GM21447 (cell line): ENCODE measurements around the gene MMP19.

Experiments used
- ATAC-seq: cut with Tn5 transposase; IDR thresholded peaks from one replicate; pipeline ENCODE4 v1.9.1; 2021; ENCODE audit not compliant: unreplicated experiment

MMP19 gene

DNA sequence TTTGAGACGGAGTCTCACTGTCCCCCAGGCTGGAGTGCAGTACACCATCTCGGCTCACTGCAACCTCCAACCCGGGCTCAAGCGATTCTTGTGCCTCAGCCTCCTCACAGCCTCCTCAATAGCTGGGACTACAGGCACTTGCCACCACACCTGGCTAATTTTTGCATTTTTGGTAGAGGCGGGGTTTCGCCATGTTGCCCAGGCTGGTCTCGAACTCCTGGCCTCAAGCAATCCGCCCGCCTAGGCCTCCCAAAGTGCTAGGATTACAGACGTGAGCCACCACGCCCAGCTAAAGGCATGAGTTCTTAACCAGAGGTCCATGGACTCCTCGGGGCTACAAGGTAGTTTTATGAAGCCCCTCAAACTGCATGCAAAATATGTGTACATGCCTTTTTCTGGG lies 27.3 kb downstream of the MMP19 start:
- no peak for ATAC-seq

DNA sequence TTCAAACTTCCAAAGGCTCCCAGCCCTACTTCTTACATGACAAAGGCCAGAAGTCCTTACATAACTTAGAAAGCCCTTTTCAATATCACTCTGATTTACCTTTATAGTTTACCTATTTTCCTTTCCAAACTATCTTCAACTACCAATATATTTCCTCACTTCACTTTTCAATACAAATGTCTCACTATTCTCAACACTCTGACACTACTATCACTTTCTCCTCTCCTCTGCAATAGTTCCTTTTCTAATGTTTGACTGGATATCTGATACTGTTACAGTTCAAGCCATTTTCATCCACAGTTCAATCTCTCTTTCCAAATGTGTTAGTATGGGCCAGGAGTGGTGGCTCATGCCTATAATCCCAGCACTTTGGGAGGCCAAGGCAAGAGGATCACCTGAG lies 28.5 kb downstream of the MMP19 start:
- ATAC-seq = no peak

DNA sequence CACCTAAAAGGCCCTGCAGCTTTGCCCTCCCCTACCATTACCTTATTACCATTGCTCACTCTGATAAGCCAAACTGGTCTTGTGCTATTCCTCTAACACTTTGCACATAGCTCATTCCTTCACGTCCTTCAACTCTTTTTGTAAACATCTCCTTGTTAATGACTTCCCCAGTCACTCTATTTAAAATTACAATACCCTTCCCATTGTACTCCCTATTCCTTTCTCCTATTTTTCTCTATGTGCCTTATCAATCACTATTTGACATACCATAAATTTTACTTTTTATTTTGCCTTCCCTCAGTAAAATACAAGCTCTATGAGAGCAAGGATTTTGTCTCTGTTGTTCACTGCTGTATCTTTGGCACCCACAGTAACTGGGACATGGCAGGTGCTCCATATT lies 30.6 kb downstream of the MMP19 start:
- ATAC-seq = no peak

DNA sequence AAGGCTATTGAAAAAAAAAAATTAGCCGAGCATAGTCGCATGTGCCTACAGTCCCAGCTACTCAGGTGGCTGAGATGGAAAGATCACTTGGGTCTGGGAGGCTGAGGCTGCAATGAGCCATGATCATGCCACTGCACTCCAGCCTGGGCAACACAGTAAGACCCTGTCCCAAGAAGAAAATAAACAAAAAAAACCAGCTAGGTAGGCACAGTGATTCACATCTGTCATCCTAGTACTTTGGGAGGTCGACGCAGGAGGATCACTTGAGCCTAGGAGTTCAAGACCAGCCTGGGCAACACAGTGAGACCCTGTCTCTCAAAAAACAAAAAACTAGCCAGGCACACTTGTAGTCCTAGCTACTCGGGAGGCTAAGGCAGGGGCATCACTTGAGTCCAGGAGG lies 33.5 kb downstream of the MMP19 start:
- no peak for ATAC-seq

DNA sequence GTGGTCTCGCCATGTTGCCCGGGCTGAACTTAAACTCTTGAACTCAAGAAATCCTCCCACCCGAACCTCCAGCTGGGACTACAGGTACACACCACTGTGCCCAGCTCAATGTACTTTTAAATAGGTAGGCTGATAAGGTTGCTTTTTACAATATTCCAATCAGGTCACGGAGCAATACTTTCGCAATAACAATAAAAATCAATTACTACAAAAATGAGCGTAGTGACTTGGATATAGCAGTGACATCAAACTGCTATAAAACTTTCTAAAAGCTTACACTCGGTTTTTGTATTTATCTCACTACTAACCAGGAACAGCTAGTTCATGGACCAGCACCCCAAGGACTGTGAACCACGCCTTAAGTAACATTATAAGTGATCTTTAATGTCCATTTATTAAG lies 35.8 kb downstream of the MMP19 start:
- no peak for ATAC-seq

DNA sequence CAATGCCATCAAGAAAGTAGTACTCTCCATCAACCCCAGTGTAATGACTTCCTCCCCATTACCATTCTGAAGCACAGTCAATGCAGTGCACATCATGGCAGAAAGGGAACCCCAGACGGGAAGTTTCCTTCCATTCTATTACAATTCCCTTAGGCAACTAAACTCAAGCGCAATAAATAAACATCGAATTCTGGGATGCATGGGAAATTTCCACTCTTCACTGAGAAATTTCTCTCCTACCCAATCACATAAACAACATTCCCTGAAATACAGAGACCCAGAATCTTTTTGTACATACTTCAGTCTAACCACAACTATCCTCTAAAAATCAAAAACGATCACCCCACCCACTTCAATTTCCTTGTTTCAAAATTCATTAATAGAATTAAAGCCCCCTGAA lies 45.2 kb downstream of the MMP19 start:
- no peak for ATAC-seq

DNA sequence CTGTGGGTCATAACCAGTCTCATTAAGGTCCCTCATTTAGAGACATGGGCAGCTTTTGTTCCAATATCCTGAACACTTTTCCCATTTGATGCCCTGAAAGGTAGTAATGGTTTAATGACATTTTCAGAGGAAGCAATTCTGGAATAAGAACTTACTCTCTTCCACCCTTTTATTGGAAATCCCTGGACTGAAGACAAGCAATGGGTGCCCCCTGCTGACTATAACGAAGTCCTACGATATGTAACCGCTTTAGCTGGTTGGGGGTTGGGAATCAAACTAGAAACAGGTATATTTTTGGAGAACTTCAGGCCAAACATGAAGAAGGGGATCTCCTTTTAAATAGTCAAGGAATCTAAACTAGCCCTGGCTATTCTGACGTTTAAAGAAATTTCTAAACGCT lies 45.7 kb downstream of the MMP19 start:
- ATAC-seq = no peak

DNA sequence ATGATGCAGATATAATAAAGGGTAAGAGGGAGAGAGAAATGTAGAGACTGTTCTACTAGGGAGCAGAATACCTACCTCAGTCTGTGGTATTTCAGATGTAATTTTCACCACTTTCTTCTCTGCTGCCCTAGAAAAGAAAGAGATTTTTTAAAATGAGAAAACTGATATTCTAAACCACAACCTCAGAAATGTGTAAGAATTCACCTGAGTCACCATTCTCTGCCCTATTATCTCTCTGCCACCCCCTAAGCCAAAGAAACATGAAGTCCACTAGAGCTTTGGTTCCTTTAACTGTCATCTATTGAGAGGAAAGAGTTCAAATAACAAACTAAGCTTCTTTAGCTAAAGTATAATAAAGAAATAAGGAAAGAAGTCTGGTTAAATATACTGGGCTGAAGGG lies 46.8 kb downstream of the MMP19 start:
- no peak for ATAC-seq

DNA sequence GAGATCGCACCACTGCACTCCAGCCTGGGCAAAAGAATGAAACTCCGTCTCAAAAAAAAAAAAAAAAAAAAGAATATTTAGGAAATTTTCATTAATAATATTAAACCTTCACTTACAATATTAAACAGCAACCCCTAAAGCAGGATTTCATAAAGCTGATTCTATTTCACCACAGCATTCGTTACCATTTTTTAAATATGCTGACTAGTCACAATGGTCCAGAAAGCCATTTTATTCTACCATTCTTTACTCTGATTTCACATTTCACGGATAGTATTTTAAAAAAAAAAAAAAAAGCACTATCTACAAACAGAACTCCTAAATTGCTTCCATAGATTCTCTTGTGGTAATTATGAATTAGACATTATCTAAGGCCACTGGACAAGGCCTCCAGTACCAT lies 52.8 kb downstream of the MMP19 start:
- ATAC-seq = no peak

DNA sequence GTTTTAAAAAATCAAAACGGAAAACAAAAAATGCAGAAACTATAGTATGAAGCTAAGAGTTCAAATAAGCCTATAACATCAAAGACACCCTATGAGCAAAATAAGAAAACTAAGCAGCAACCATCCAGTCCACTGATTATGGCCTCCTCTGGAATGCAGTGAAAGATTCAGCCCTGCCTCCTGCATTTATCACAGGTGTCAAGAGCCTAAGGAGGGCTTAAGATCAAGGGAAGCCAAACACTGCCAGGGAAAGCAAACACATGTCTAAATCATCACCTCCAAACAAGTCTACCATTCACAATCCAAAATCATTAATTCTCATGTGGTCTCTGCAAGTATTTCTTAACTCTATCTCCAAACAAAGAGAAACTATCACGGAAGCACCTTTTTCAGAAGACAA lies 53.6 kb downstream of the MMP19 start:
- ATAC-seq = no peak

DNA sequence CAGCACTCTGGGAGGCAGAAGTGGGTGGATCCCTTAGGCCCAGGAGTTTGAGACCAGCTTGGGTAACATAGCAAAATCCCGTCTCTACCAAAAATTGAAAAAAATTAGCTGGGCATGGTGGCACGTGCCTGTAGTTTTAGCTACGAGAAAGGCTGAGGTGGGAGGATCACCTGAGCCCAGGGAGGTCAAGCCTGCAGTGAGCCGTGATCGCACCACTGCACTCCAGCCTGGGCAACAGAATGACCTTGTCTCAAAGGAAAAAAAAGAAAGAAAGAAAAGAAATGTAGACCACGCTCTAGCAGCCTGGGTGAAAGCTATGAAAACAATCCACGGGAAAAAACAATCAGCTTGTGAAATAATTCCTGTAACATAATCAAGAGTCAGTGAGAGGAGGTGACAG lies 54.2 kb downstream of the MMP19 start:
- ATAC-seq = no peak
